Measurements from ENCODE around the gene AURKAIP1. TPM values are rescaled to one million over a fixed set of nuclear protein-coding genes. Genes with fewer than 3 reads are reported as not detected.

AURKAIP1 gene
- total and polyA plus RNA-seq, 2 of the 13 experiments (the other 11 are each of a cell fraction or from before 2014, with no cell fraction given), result 69.5 to 175 TPM

GRCh38 chr1:1335792-1336248 lies 39.2 kb downstream of the AURKAIP1 start:
- FAIRE-seq, result no peak
- Histone ChIP-seq H4K20me1 (ENCODE audit: insufficient read depth, low read length) (peaks cover 7% of the 10 kb centered on the region; the same call in 1 of the 2 replicates), H3K9me3 (ENCODE audit: low read length) (no peaks in the 10 kb centered on the region), H3K27ac (ENCODE audit: extremely low read length, insufficient read depth, low read length) (no peak overlapping the region), H2AFZ (ENCODE audit: low read length) (no peak overlapping the region), H3K27me3 (ENCODE audit: control insufficient read depth in 1 of 2, insufficient read depth in 2 of 2, low read length in 2 of 2) (0 out of 5 replicates have a peak, but pooled peaks cover 0 to 4% of the 10 kb centered on the region in 2 experiments), H3K4me3 (replicated peaks in 1 of 3; ENCODE audit: insufficient read depth in 1 of 3, low read depth in 2 of 3, low read length in 3 of 3) (no peak overlapping the region), H3K79me2 (ENCODE audit: insufficient read depth, low read length) (no peaks in the 10 kb centered on the region), H3K4me2 (ENCODE audit: low read depth, low read length) (no peak overlapping the region), H3K36me3 (replicated peaks in 1 of 2; ENCODE audit: control insufficient read depth in 1 of 2, insufficient read depth in 2 of 2, low read length in 2 of 2) (peaks cover 9 to 16% of the 10 kb centered on the region in 2 experiments), H3K9ac (ENCODE audit: insufficient read depth, low read depth, low read length) (no peak overlapping the region), H3K4me1 (ENCODE audit: insufficient read depth, low read length) (peaks cover 13% of the 10 kb centered on the region)
- no peak for DNase-seq (ENCODE audit: low spot score)
- TSS peak; percentile 28 for BruUV-seq (replicated peaks)
- WGBS (ENCODE audit: low lambda C conversion rate), result 93% methylated on average over 2 of the region's 21 CpGs
- TF ChIP-seq GRHL1 (CRISPR knock-in tag; conservative IDR thresholded peaks at IDR 0.05) (no peak), TAF1 (CRISPR knock-in tag; IDR thresholded peaks at IDR 0.05) (0 out of 2 replicates have a peak, but pooled peaks have one; percentile 4)
- intact Hi-C loops (cut with micrococcal nuclease; ENCODE audit: unreplicated experiment), result no loop called here
- ChIA-PET POLR2A (interaction anchor here (0.9 to 3.9 kb wide), 4 partner anchors 10 to 39 kb away, joined by 3 to 12 read pairs (median 4); partner anchors contain the start of genes AURKAIP1 and DVL1), CTCF (ENCODE audit: low intra/inter-chr PET ratio, low total read pairs) (no interaction called here)
- ATAC-seq, result no peak
- in situ Hi-C loops (cut with HindIII; ENCODE audit: extremely low pct_ligation_motif_present, low pct_unique_long_range_greater_than_20kb), result no loop called here

GRCh38 chr1:1335283-1335682 lies 39.7 kb downstream of the AURKAIP1 start:
- POLR2A ChIA-PET, result interaction anchor here (0.9 to 3.9 kb wide), 4 partner anchors 11 to 40 kb away, joined by 3 to 12 read pairs (median 4); partner anchors contain the start of genes AURKAIP1 and DVL1
- no peak for TF ChIP-seq CSRNP2 (CRISPR knock-in tag; conservative IDR thresholded peaks at IDR 0.05; ENCODE audit: low read depth)
- TF ChIP-seq AHR (CRISPR knock-in tag; IDR thresholded peaks at IDR 0.05), result 0 out of 2 replicates have a peak, but pooled peaks have one; percentile 6
- TF ChIP-seq PATZ1 (CRISPR knock-in tag; IDR thresholded peaks at IDR 0.05), result 0 out of 2 replicates have a peak, but pooled peaks have one; percentile 3
- no peak for TF ChIP-seq FOSL1 (CRISPR knock-in tag; IDR thresholded peaks at IDR 0.05; ENCODE audit: borderline replicate concordance)
- peak; percentile 2; the same call in 1 of the 2 replicates for TF ChIP-seq RBFOX2 (IDR thresholded peaks at IDR 0.05; ENCODE audit: low read depth, low read length)
- peak; percentile 11; the same call in 1 of the 2 replicates for TF ChIP-seq MYC (CRISPR knock-in tag; IDR thresholded peaks at IDR 0.05; ENCODE audit: borderline replicate concordance)
- no peak for TF ChIP-seq ZNF234 (CRISPR knock-in tag; conservative IDR thresholded peaks at IDR 0.05)
- TF ChIP-seq TAF1 (CRISPR knock-in tag; IDR thresholded peaks at IDR 0.05), result 0 out of 2 replicates have a peak, but pooled peaks have one; percentile 2
- TF ChIP-seq ESRRA (CRISPR knock-in tag; IDR thresholded peaks at IDR 0.05; ENCODE audit: low read depth), result no peak
- no peak; the same call in 1 of the 2 replicates for TF ChIP-seq MED13 (CRISPR knock-in tag; IDR thresholded peaks at IDR 0.05)
- TF ChIP-seq ZC3H13 (CRISPR knock-in tag; IDR thresholded peaks at IDR 0.05), result peak; percentile 12; the same call in 1 of the 2 replicates

More at GRCh38 chr1:1335283-1335682, 39.7 kb downstream of the AURKAIP1 start:
- no peak overlapping the region for H2AFZ ChIP-seq (ENCODE audit: low read length)
- intact Hi-C loops (cut with micrococcal nuclease; ENCODE audit: unreplicated experiment), result no loop called here
- FAIRE-seq, result no peak
- no peak for ATAC-seq
- 0 out of 5 replicates have a peak, but pooled peaks cover 0 to 4% of the 10 kb centered on the region in 2 experiments for H3K27me3 ChIP-seq (ENCODE audit: control insufficient read depth in 1 of 2, insufficient read depth in 2 of 2, low read length in 2 of 2)
- no peaks in the 10 kb centered on the region for H3K9me3 ChIP-seq (ENCODE audit: low read length)
- no peaks in the 10 kb centered on the region for H3K79me2 ChIP-seq (ENCODE audit: insufficient read depth, low read length)
- H3K9ac ChIP-seq (ENCODE audit: insufficient read depth, low read depth, low read length), result no peak overlapping the region
- peaks cover 6 to 10% of the 10 kb centered on the region in 2 experiments; a peak in 4 of 5 replicates for H3K36me3 ChIP-seq (replicated peaks in 1 of 2; ENCODE audit: control insufficient read depth in 1 of 2, insufficient read depth in 2 of 2, low read length in 2 of 2)
- CTCF ChIA-PET (ENCODE audit: low intra/inter-chr PET ratio, low total read pairs), result no interaction called here
- WGBS (ENCODE audit: low lambda C conversion rate), result 92% methylated on average over 13 of the region's 16 CpGs
- peaks cover 18% of the 10 kb centered on the region for H3K4me1 ChIP-seq (ENCODE audit: insufficient read depth, low read length)
- H3K4me2 ChIP-seq (ENCODE audit: low read depth, low read length), result no peak overlapping the region
- peaks cover 7% of the 10 kb centered on the region; the same call in 1 of the 2 replicates for H4K20me1 ChIP-seq (ENCODE audit: insufficient read depth, low read length)
- H3K27ac ChIP-seq (ENCODE audit: extremely low read length, insufficient read depth, low read length), result no peak overlapping the region
- in situ Hi-C loops (cut with HindIII; ENCODE audit: extremely low pct_ligation_motif_present, low pct_unique_long_range_greater_than_20kb), result no loop called here
- BruUV-seq (replicated peaks), result no TSS peak
- DNase-seq (ENCODE audit: low spot score), result no peak
- no peak overlapping the region for H3K4me3 ChIP-seq (replicated peaks in 1 of 3; ENCODE audit: insufficient read depth in 1 of 3, low read depth in 2 of 3, low read length in 3 of 3)
